Smooth muscle cell (in vitro differentiated cells): ENCODE measurements around the gene TNFRSF19. TPM values are rescaled to one million over a fixed set of nuclear protein-coding genes. Genes with fewer than 3 reads are reported as not detected.

Experiments used
- DNase-seq: peaks from one replicate; lab custom pipeline; 2025; ENCODE audit not compliant: unreplicated experiment; lab: John Stamatoyannopoulos, UW
- H2AFZ ChIP-seq: fragments of 200-600 bp; sonication (generic); 2 replicates; pipeline ENCODE4 v1.6.0; 2016; ENCODE audit warnings: antibody characterized with exemption, low read depth, mild to moderate bottlenecking
- H3F3A ChIP-seq: fragments of 200-600 bp; sonication (generic); 2 replicates; pipeline ENCODE4 v1.6.0; 2017; ENCODE audit warnings: antibody characterized with exemption, low read depth
- H3K27ac ChIP-seq: fragments of 200-600 bp; sonication (generic); 2 replicates; pipeline ENCODE4 v1.5.1; 2016; ENCODE audit warnings: low read depth, mild to moderate bottlenecking
- H3K27me3 ChIP-seq: fragments of 200-600 bp; sonication (generic); 2 replicates; pipeline ENCODE4 v1.6.1; 2016; ENCODE audit warnings: low read depth, mild to moderate bottlenecking
- H3K36me3 ChIP-seq: fragments of 200-600 bp; sonication (generic); 2 replicates; pipeline ENCODE4 v1.5.1; 2016; ENCODE audit warnings: low read depth
- H3K4me1 ChIP-seq: fragments of 200-600 bp; sonication (generic); 2 replicates; pipeline ENCODE4 v1.5.1; 2016; ENCODE audit warnings: low read depth
- H3K4me2 ChIP-seq: fragments of 200-600 bp; sonication (generic); 2 replicates; pipeline ENCODE4 v1.6.0; 2016; ENCODE audit warnings: mild to moderate bottlenecking
- H3K4me3 ChIP-seq: fragments of 200-600 bp; sonication (generic); 2 replicates; pipeline ENCODE4 v1.5.1; 2016; ENCODE audit warnings: mild to moderate bottlenecking
- H3K79me2 ChIP-seq: fragments of 200-600 bp; sonication (generic); 2 replicates; pipeline ENCODE4 v1.6.0; 2016; ENCODE audit warnings: low read depth, mild to moderate bottlenecking
- H3K9ac ChIP-seq: fragments of 200-600 bp; sonication (generic); 2 replicates; pipeline ENCODE4 v1.6.0; 2016; ENCODE audit warnings: low read depth
- H3K9me3 ChIP-seq: fragments of 200-600 bp; sonication (generic); replicated peaks from 2 replicates; pipeline ENCODE4 v1.5.1; 2016; ENCODE audit warnings: low read depth
- H4K20me1 ChIP-seq: fragments of 200-600 bp; sonication (generic); 2 replicates; pipeline ENCODE4 v1.6.0; 2016; ENCODE audit warnings: low read depth
- CTCF ChIP-seq: fragments of 200-600 bp; sonication (generic); IDR thresholded peaks from 2 replicates; pipeline ENCODE4 v1.5.1; 2017; ENCODE audit warnings: borderline replicate concordance, mild to moderate bottlenecking, antibody characterized with exemption; ENCODE audit not compliant: insufficient read depth, poor library complexity, severe bottlenecking
- WGBS: methylation state at CpG from one replicate; pipeline ENCODE4 v1.1.7; 2016; ENCODE audit warnings: low lambda C conversion rate; 5-methylcytosine and 5-hydroxymethylcytosine counted together
- polyA plus RNA-seq: library from polyadenylated mRNA; unstranded; fragments of >200 nt; fragmentation: Nextera tagmentation; extraction: Ambion mirVana; gene quantifications from 2 replicates; pipeline ENCODE4 v1.2.1, GENCODE V29; 2016
- total RNA-seq: library from RNA; depleted of rRNA; stranded (reverse); fragments of >200 nt; gene quantifications from 2 replicates; pipeline ENCODE4 v1.2.3, GENCODE V29; 2014

The TNFRSF19 gene
- total and polyA plus RNA-seq, 2 experiments from 2014 or later = 15.5 to 34.3 TPM

- TF ChIP-seq CTCF = no peak
- no peak overlapping the region for H3K4me3 ChIP-seq
- WGBS = 65% methylated on average over 9 of the region's 9 CpGs
- no peaks in the 10 kb centered on the region for H3F3A ChIP-seq
- no peaks in the 10 kb centered on the region for H4K20me1 ChIP-seq
- H3K27me3 ChIP-seq = no peaks in the 10 kb centered on the region
- DNase-seq = no peak
- H3K9me3 ChIP-seq = no peaks in the 10 kb centered on the region
- H3K79me2 ChIP-seq = peaks cover 4% of the 10 kb centered on the region
- no peak overlapping the region for H3K9ac ChIP-seq
- H3K36me3 ChIP-seq = no peaks in the 10 kb centered on the region
- H2AFZ ChIP-seq = no peak overlapping the region
- peaks cover 21% of the 10 kb centered on the region for H3K4me1 ChIP-seq
- no peak overlapping the region for H3K27ac ChIP-seq
- H3K4me2 ChIP-seq = no peak overlapping the region
These were observed 67.6 kb downstream of the TNFRSF19 start for GRCh38 chr13:23637829-23638228.

- H3K36me3 ChIP-seq = no peaks in the 10 kb centered on the region
- no peak overlapping the region for H2AFZ ChIP-seq
- H3K9ac ChIP-seq = no peak overlapping the region
- H3K27ac ChIP-seq = no peak overlapping the region
- no peaks in the 10 kb centered on the region for H3K9me3 ChIP-seq
- TF ChIP-seq CTCF = no peak
- no peak for DNase-seq
- no peak overlapping the region for H3K4me3 ChIP-seq
- peaks cover 7% of the 10 kb centered on the region for H3F3A ChIP-seq
- peaks cover 14% of the 10 kb centered on the region for H3K4me1 ChIP-seq
- H3K4me2 ChIP-seq = no peak overlapping the region
- H3K27me3 ChIP-seq = no peaks in the 10 kb centered on the region
- WGBS = 92% methylated on average over 6 of the region's 6 CpGs
- no peaks in the 10 kb centered on the region for H4K20me1 ChIP-seq
- H3K79me2 ChIP-seq = peaks cover 4% of the 10 kb centered on the region
These were observed 69.5 kb downstream of the TNFRSF19 start for GRCh38 chr13:23639674-23640073.

- Histone ChIP-seq H3K79me2 (no peaks in the 10 kb centered on the region), H3F3A (peaks cover 7% of the 10 kb centered on the region), H3K9me3 (no peaks in the 10 kb centered on the region), H3K36me3 (no peaks in the 10 kb centered on the region), H3K4me2 (no peak overlapping the region), H3K27me3 (no peaks in the 10 kb centered on the region), H3K27ac (no peak overlapping the region), H2AFZ (no peak overlapping the region), H3K4me3 (no peak overlapping the region), H4K20me1 (no peaks in the 10 kb centered on the region), H3K9ac (no peak overlapping the region), H3K4me1 (peaks cover 9% of the 10 kb centered on the region)
- TF ChIP-seq CTCF = no peak
- DNase-seq = no peak
- 88% methylated on average over 4 of the region's 4 CpGs for WGBS
These were observed 71.9 kb downstream of the TNFRSF19 start for GRCh38 chr13:23642110-23642509.

GRCh38 chr13:23643338-23644125 is 73.3 kb downstream of the TNFRSF19 start:
- H3K27me3 ChIP-seq = no peaks in the 10 kb centered on the region
- peak overlapping the region; percentile 54 for H3K27ac ChIP-seq

More at GRCh38 chr13:23643338-23644125, 73.3 kb downstream of the TNFRSF19 start:
- H3K36me3 ChIP-seq = no peaks in the 10 kb centered on the region
- H3K9me3 ChIP-seq = no peaks in the 10 kb centered on the region
- no peak for TF ChIP-seq CTCF
- H3K4me2 ChIP-seq = no peak overlapping the region
- H3K79me2 ChIP-seq = no peaks in the 10 kb centered on the region
- H4K20me1 ChIP-seq = no peaks in the 10 kb centered on the region
- no peak overlapping the region for H3K4me3 ChIP-seq
- no peaks in the 10 kb centered on the region for H3K4me1 ChIP-seq
- WGBS = 83% methylated on average over 4 of the region's 4 CpGs
- no peak overlapping the region for H2AFZ ChIP-seq
- peaks cover 7% of the 10 kb centered on the region for H3F3A ChIP-seq
- no peak overlapping the region for H3K9ac ChIP-seq
- DNase-seq = no peak
